ENCODE measurements around the gene TMEM131L. TPM values are rescaled to one million over a fixed set of nuclear protein-coding genes. Genes with fewer than 3 reads are reported as not detected.

The TMEM131L gene
- polyA plus RNA-seq, 3 donors = 25.1 to 30.2 (median 26.6) TPM

DNA sequence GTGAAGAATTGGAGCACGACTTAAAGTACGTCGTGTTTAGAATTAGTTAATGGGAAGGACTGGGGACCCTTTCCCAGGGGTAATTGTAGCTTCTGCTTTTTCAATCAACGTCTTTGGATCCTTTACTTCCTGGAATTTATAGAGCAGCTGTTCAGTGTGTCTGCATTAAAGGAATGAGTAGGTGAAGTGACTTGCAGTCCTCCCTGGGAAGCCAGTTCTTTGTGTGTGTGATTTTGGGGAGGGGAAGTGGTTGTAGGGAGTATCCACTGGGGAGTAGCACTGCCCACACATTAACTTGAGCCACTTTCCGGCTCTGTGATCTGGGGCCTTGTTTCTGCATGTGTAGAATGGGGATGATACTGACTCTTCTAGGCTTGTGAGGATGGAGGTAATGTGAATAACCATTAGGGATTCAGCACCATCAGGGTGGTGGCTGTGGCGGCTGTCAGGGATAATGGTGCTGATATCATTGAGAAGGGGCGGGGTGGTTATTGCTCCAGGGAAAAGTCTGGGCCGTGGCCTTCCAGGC is 54.7 kb downstream of the TMEM131L start:
- no peak for DNase-seq

DNA sequence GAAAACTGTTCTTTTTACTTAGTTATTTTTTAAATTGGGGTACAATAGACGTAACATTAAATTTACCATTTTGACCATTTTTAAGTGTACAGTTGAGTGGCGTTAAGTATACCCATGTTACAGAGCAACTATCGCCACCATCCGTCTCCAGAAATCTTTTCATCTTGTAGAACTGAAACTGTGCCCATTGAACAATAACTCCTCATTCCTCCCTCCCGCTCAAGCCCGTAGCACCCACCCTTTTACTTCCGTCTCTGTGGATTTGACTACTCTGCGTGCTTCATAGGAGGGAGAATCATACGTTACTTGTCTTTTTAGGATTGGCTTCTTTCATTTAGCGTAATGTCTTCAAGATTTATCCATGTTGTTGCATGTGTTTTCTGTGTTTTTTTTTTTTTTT is 55.3 kb downstream of the TMEM131L start:
- DNase-seq = no peak

DNA sequence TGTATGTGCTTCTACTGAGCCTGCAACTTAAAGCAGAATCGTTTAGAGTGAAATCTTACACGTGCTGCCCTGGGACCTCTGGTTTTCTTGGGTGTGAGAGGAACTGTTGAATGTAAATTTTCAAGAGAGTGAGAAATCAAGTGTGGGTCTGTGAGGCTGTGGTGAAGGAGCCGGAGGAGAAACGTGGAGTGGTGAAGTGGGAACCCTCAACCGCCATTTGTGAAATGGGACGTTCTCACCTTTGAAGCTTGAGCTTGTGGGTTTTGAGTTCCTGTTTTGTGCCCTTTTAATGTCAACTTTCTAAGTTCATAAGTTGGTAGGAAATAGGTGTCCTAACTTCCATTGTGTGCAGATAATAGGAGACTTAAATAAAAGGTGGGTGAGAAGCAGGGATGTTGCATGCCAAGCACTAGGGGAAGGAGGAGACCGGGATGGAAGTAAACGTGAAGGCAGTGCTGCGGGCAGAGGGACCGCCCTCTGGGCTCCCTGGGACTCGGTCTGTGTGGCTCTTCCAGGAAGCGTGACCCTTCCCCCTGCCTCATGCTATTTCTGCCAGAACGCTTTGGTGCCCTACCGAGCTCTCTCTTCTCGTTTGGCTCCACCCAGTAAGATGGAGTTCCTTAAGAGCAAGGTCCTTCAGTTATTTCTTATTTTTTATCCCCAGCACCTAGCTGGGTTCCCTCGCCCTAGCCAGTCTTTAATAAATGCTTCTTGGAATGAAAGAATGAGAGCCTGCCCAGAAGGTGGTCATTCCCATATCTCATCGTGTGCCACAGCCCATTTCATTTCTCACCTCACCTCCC is 56.0 kb downstream of the TMEM131L start:
- DNase-seq = no peak

DNA sequence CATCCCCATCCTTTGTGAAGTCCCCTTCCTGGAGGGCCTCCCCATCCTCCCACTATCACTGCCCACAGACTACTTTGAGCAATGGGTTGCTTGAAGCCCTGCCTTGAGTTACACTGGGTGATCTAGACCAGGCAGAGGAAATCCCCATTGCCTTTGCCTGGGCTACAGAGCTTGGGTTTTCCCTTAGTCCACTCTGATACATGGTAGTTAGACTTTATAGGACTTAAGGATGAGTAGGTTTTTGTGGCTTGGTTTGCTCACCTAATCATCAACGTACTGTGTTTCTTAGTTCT is 56.6 kb downstream of the TMEM131L start:
- DNase-seq = no peak

DNA sequence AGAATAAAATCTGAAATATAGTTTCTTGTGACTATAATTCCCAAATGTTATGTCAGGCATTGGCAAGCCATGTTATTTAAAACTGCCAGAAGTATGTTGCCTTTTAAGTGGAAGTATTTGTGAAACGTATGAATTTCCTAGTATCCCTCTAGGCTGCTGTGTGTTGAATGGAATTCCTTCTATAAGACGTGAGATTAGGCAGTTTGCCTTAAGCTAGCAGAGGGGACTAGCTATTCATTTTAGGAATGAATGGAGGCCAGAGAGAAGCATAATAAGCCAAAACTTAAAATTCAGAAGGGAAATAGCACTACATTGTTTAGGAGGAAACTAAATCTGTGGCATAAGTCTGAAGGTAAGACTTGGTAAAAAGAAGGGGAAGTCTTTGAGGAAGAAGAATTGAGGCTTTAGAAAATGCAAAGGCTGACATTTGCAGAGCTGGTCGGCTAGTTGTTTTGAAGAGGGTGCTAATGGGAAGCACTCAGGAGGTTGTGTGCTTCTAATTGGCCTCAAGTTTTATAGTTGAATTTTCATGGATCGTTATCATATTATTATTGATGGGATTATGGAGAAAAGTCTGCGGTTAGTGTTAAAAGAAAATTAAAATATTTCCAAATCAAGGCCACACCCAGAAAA is 57.1 kb downstream of the TMEM131L start:
- no peak for DNase-seq

DNA sequence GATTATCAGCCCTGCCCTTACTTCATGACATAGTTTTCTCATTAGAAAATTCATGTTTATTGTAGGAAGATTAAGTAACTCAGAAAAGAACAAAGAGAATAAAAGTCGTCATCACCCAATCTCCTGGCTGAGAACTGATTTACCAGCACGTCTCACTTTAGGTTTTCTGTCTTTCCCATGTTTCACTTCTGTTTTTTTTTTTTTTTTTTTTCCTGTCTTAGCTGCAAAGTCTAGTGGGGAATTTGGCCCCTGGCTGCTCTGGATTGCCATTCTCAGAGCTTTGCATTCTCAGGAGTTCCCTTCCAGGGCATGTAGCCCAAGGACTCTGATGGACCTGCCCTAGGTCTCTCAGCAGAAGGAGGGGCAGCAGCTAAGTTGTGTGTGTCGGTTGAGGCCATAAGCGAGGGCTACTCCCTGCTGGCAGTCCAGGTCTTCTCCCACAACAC is 57.8 kb downstream of the TMEM131L start:
- no peak for DNase-seq

DNA sequence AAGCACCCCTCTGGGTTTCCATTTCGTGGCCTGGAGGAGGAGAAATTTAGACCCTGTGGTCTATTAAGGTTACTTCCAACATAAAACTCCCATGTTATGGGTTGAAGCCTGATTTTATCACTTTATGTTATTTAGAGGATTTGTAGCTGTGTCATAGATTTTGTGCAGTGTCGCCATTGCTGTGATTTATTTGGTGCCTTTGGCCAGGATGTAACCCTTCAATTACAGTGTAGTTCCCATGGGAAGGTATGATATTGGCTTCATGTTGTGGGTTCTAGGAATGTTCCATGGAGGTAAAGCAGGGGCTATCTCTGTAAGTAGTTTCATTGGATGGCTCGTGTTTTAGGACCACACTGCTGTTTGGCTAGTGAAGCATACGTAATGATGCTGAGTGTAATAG is 58.5 kb downstream of the TMEM131L start:
- DNase-seq = no peak

DNA sequence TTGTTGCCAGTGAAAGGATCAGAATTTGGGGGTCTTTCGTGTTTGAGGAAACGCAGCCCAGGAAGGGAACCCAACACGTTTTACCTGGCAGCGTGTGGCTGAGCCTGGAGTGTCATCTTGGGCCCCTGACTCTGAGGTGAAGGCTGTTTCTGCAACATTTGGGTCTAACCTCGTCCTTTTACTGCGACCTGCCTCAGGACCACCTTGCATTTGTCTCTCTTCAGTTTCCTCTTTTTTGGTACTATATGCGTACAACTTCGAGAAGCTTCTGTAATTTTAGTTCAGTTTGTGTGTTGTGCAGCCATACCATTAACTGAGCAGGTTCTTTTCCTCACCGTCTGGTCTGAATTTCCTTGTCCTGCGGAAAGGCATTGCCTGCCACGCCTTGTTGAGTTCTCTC is 61.5 kb downstream of the TMEM131L start:
- DNase-seq = no peak

DNA sequence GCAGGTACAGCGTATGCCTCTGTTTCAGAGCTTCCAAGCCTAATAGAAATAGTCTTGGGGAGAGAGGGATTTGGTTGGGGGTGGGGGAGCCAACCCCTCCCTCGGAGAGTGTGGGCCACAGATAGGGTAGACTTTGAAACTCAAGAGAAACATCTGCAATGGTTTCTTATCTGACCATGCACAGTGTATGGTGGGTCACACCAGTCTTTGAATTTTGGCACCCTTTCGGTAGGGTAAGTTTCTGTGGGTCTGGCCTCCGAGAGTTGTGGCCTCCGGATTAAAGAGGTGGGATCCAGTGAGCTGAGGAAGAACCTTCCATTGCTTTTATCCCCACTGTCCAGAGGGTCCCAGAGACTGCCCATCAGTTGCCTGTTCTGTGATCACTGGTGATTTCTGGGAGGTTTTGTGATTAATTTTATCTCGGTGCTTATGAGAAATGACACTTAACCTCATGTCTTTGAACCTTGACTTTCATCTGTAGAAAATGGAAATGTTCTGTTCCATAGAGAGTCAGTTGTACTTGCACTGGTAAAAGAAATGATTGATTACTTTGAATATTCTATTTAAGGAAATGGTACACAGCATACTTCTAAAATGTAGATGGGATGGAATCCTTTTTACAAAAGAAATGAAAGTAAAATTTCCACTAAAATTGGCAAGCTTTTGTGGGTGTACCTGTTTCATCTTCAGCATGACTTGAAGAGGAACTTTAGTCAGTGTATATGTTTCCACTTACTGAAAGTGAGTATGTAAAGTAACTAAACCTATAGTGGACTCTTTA is 62.7 kb downstream of the TMEM131L start:
- no peak for DNase-seq

DNA sequence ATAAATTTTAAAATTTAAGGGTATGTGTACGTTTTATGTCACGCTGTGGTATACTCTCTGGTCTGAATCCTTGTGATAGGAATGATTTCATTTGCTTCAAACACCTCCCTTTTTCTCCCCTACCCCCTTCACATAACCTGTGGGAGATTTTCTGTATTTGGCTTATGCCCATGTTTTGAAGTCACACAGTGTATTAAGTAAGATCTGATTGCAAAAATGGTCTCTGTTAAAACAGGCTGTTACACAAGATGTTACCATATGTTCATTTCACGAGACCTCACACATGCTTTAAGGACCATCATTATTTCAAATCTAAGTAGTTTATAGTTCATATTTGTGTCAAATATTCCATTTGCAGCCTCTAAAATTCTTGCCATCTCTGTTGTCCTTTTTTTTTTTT is 63.5 kb downstream of the TMEM131L start:
- DNase-seq = no peak

DNA sequence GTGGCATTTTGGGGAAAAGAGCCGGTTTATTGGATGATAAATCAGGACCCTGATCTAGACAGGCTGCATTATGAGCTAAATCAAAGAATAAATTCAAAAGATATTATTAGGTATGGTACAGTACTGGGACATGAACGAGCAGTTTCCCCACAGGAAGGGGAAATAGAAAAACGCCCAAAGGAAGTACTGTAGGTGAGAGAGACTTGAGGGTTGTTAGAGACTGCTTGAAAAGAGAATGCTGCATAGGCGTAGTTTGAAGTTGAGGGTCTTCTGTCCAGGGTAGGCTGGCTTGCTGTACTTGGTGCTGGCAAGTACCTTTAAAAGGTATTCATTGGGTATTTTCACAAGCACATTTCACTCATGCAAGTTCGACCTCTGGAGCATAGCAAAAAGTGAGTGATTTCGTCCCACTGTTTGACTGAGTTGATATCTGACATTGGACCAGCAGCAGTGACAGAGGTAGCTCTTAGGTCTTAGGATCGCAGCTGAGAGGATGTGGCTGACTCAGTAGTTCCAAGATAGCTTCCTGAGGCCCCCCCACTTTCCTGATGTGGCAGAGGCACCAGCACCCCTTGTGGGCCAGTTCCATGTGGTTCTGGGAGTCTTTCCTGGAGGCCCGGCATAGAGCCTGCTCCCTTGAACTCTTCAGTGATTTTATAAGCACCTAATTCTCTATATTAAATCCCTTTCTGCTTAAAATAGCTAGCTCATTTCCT is 64.3 kb downstream of the TMEM131L start:
- DNase-seq = no peak

DNA sequence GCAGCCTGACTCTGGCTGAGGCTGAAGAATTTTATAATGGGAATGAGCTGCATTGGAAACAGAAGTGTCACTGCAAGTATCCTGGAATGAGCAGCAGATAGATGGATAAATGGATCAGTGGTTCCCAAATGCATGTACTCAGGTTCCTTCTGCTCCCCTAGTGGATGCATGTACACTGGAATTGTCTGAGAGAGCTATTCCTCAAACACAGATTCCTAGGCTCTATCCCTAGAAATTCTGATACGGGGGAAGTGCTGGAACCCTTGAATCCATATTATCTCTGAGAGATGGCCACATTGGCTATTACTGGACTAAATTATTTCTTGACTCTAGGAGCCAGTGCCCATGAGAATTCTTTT is 64.8 kb downstream of the TMEM131L start:
- no peak for DNase-seq

DNA sequence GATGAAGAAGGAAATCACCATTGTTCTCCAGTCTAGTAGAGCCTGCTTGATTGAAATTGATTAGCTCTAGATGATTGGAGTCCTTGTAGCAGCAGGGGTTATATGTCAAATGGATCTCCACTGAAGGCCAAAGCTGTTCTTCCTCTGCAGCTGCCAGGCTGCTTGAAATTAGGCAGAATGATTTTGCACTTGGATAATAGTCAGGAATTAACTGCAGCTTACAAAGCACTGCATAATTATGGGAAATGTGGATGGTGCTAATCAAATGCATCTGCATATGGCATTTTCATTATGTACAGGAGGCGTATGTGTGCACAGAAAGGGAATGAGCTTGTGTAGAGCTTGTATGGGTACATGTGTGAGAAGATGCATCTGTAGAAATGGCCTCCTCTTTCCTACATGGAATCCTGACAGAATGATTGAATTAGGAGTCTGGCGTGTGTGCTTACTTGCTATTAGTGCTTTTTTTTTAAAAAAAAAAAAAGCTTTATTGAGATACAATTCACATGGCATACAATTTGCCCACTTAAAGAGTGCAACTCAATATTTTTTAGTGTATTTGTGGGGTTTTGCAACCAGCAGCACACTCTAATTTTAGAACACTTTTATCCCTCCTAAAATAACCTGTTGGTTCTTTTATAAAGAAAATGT is 65.9 kb downstream of the TMEM131L start:
- DNase-seq = no peak

DNA sequence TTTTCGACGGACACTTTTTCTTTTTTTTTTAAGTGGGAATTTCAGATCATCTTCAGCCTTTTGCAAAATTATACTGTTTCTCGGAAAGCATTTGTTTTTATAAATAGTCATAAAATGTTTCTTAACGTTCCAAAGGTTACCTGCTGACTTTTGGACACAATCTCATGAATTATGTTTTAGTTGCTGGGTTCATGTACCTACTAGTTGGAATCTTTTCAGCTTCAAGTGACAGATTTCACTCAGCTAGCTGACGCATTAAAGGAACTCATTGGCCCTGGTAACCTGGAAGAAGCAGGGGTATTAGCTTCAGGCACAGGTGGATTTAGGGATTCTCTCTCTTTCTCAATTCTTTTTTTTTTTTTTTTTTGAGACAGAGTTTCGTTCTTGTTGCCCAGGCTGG is 66.5 kb downstream of the TMEM131L start:
- no peak for DNase-seq

DNA sequence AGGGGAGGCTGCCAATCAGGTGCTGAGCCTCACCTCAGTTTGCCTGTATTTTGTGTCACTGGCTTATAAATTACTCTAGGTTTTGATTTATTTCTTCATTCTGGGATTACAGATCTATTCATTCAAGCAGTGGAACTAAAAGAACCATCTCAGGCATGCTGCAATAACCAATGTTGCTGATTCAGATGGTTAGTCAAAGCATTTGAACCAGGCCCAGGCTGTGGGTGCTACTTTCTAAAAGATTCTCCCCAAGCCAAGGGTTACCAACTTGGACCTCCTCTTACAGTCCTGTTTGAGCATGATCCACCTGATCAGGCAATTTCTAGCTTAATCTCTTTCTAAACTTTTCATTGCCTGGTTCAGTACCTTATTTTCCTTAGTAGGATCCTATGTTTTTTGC is 67.2 kb downstream of the TMEM131L start:
- no peak for DNase-seq

DNA sequence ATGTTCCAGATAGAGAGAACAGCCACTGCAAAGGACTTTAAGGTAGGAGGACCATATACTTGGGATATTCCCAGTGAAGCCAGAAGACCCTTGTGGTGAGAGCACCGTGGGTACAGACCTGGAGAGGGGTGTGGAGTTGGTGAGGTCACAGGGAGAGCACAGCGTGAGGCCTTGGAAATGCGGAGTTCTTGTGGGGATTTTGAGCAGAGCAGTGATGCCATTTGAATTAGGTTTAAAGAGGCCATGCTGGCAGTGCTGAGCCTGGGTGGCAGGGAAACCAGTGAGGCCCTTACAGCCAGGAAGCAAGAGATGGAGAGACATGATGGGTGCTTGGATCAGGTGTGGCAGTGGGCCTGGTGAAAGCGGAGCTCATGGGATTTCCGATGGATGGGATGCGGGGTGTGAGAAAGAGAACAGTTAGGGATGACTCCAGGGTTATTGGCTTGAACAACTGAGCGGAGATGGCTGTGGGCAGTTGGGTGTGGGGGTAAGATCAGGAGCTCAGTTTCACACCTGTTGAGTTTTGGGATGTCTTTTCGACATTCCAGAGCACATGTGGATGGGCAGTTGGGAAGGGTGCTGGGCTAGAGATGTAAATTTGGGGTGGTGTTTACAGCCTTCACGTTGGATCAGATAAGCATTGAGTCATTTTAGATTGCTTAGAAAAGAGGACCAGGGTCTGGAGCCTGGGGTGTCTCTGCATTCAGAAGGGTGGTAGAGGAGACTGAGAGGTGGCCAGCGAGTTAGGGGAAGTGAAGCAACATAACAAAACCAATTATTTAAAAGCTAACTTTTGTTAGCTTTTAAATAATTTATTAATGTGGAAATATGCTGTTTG is 68.9 kb downstream of the TMEM131L start:
- DNase-seq = no peak

DNA sequence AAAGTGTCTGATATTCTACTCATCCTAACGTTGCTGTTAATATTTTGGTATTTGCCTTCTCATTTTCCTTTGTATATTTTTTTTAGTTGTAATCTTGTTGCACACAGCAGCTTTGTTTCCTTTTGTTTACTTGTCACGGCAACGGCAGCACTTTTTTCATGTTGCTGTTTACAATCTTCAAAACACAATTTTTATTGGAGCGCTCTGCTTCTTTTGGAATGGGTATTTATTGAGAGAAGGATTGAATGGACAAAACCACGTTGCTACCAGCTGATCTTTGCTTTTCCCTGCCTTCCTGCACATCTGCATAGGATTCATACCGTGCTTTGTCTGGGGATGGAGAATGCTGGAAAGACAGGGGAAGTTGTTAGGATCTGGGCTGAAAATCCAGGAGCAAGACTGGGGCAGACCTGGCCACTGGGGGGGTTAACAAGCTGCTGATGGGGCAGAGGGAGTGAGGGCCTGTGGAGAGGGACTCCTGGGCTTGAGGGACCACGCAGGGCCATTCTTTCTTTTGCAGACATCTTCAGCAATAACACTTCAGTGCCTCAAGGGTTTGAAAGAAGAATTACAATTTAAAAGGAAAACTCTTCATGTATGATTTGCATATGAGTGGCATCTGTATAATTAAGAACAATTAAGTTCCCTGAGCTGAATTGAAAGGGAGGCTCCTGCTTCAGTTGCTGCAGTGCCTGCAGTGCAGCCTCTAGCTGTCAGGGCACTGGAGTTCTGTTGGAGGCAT is 69.8 kb downstream of the TMEM131L start:
- no peak for DNase-seq

DNA sequence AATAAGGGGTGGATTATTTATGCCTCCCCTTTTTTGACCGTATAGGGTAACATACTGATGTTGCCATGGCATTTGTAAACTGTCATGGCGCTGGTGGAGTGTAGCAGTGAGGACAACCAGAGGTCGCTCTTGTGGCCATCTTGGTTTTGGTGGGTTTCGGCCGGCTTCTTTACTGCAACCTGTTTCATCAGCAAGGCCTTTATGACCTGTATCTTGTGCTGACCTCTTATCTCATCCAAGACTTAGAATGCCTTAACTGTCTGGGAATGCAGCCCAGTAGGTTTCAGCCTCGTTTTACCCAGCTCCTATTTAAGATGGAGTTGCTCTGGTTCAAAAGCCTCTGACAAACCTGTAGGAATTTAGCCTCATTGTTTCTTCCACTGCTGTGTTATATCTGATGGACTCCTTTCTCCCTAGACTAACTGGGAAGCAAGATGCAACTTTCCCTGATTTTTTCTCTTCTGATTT is 71.4 kb downstream of the TMEM131L start:
- no peak for DNase-seq

DNA sequence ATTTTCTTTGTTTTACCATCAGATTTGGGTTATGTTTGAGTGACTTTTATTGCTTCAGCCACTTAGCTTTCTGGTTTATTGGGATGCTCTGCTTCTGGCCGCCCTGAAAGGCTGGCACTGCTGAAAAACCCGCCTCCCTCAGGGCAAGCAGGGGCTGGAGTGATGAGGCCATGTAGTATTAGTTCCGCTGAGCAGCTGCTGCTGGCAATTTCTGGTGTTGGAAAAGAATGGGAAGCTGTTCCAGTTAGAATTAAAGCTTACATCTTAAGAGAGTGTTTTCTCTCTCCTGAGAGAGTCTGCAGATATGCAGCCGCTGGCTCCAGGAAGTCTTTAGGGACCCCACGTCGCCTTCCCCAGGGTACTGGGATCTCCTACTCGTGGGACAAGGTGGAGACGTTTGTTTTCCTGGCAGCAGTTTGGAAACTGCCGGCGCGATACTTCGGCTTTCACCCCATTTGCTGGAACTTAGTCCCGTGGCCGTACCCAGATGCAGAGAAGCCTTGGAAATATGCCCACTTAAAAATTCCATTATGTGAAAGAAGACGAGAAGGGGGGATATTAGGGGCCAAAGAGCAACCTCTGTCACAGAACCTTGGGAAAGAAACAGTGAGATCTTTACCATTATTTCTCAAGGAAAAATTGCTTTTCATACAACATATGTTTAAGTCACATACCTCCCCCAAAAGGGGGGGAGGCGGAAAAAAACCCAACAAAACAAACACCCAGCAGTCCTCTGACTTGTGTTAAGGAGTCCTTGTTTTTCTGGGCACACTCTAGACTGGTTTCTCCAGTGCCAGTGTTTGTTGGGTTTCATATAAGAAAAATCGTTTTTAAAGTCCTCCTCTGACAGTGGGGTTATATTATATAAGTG is 72.6 kb downstream of the TMEM131L start:
- DNase-seq = peak; percentile 48

All from renal pelvis (tissue), 4 donors.